Right cardiac atrium (tissue), 5 donors: ENCODE results near the gene PEX1. TPM values are rescaled to one million over a fixed set of nuclear protein-coding genes. Genes with fewer than 3 reads are reported as not detected.
"Not testable (repeated sequence)": the region's sequence is repeated elsewhere in the genome, so short reads cannot be mapped to it uniquely, and the experiment has no call there.

Source experiments
- ATAC-seq, 2 donors: fragments of 200-7000 bp; cut with Tn5 transposase; one replicate each; pipeline versions ENCODE4 v1.8.0 to v1.9.1; 2020; ENCODE audit warnings: moderate library complexity in 2 of 2, mild to moderate bottlenecking in 1 of 2
- DNase-seq, 3 donors: peaks; one replicate each; pipeline ENCODE4 v3.0.0-alpha.2; 2020
- H3K27ac ChIP-seq: one replicate; pipeline ENCODE4 v1.5.1; 2013; ENCODE audit warnings: mild to moderate bottlenecking, low read length, control low read depth, moderate library complexity
- H3K27me3 ChIP-seq: one replicate; pipeline ENCODE4 v1.6.1; 2013; ENCODE audit not compliant: control insufficient read depth, insufficient read depth
- H3K4me1 ChIP-seq: one replicate; pipeline ENCODE4 v1.6.1; 2013; ENCODE audit warnings: low read length; ENCODE audit not compliant: control insufficient read depth, insufficient read depth
- H3K4me3 ChIP-seq: one replicate; pipeline ENCODE4 v1.5.1; 2013; ENCODE audit warnings: low read length, control low read depth
- H3K9me3 ChIP-seq: one replicate; pipeline ENCODE4 v1.6.1; 2013; ENCODE audit warnings: low read length; ENCODE audit not compliant: control insufficient read depth
- WGBS: extraction: QIAGEN DNeasy Blood & Tissue Kit; methylation state at CpG from one replicate; pipeline ENCODE4 v1.1.7; 2013; 5-methylcytosine and 5-hydroxymethylcytosine counted together
- intact Hi-C, 4 donors: fragments of 100-400 bp; cut with DNase I; formaldehyde crosslinking; loops; one replicate each; pipeline versions ENCODE4 v1.11.0 to v1.14.0; 2022 to 2023
- polyA plus RNA-seq: library from polyadenylated mRNA; stranded (reverse); fragments of 200-250 nt; gene quantifications from one replicate; pipeline ENCODE4 v1.2.3, GENCODE V29; 2013
- total RNA-seq, 4 donors: library from RNA; stranded (reverse); fragmentation: NEBNext Ultra II Directional; extraction: Animal tissue kit (Norgen Biotek cat#: 25700); gene quantifications; one replicate each; pipeline ENCODE4 v1.2.1, GENCODE V29; 2021
- donor health status: healthy with polysubstance abuse.
- donor health status: DM: no; HTN: yes; CAD: no.
- donor health status: DM: no; HTN: no; CAD: no.
- donor health status: DM: no; HTN: yes; CAD: no; lungs with severe emphysema.
- donor health status: DM: yes; HTN: yes; CAD: no.

PEX1 gene
- total and polyA plus RNA-seq, 5 donors: 9.3 to 17.6 (median 14.0) TPM

GRCh38 chr7:92460510-92460909, 67.8 kb downstream of the PEX1 start:
- no peak overlapping the region for H3K4me3 ChIP-seq
- intact Hi-C loops: no loop called here
- DNase-seq: no peak
- no peak overlapping the region for H3K27ac ChIP-seq
- no peaks in the 10 kb centered on the region for H3K9me3 ChIP-seq
- H3K4me1 ChIP-seq: no peaks in the 10 kb centered on the region
- no peaks in the 10 kb centered on the region for H3K27me3 ChIP-seq
- 85% methylated on average over 4 of the region's 4 CpGs for WGBS
- no peak for ATAC-seq

GRCh38 chr7:92460109-92460508, 68.2 kb downstream of the PEX1 start:
- no peak overlapping the region for H3K27ac ChIP-seq
- DNase-seq: no peak
- WGBS: 86% methylated on average over 2 of the region's 2 CpGs
- H3K27me3 ChIP-seq: no peaks in the 10 kb centered on the region
- no peak overlapping the region for H3K4me3 ChIP-seq
- H3K4me1 ChIP-seq: no peaks in the 10 kb centered on the region
- intact Hi-C loops: no loop called here
- no peak for ATAC-seq
- H3K9me3 ChIP-seq: no peaks in the 10 kb centered on the region

GRCh38 chr7:92456236-92456635, 72.1 kb downstream of the PEX1 start:
- DNase-seq: no peak
- Histone ChIP-seq H3K4me1 (no peaks in the 10 kb centered on the region), H3K9me3 (no peaks in the 10 kb centered on the region), H3K4me3 (no peak overlapping the region), H3K27me3 (no peaks in the 10 kb centered on the region), H3K27ac (no peak overlapping the region)
- 92% methylated on average over 2 of the region's 2 CpGs for WGBS
- no peak for ATAC-seq
- intact Hi-C loops: no loop called here

- WGBS: 94% methylated on average over 2 of the region's 2 CpGs
- intact Hi-C loops: no loop called here
- ATAC-seq (no peak), DNase-seq (no peak)
- no peak overlapping the region for H3K4me3 ChIP-seq
- H3K27ac ChIP-seq: no peak overlapping the region
- no peaks in the 10 kb centered on the region for H3K27me3 ChIP-seq
- H3K9me3 ChIP-seq: no peaks in the 10 kb centered on the region
- no peaks in the 10 kb centered on the region for H3K4me1 ChIP-seq
Measured at GRCh38 chr7:92451645-92452044, 76.7 kb downstream of the PEX1 start.

GRCh38 chr7:92448205-92448747, 80.0 kb downstream of the PEX1 start:
- DNase-seq: peak in 2 of 3 donors; percentile 37 to 65
- no peaks in the 10 kb centered on the region for H3K9me3 ChIP-seq
- intact Hi-C loops: loop anchor here in 1 of 4 donors (5.0 kb wide), 1 partner anchor 616 kb away; no protein-coding TSS in a partner anchor
- peak overlapping the region; percentile 80 for H3K4me3 ChIP-seq
- WGBS: under 1% methylated on average over 11 of the region's 11 CpGs
- no peaks in the 10 kb centered on the region for H3K27me3 ChIP-seq
- H3K27ac ChIP-seq: peak overlapping the region; percentile 92
- no peaks in the 10 kb centered on the region for H3K4me1 ChIP-seq
- peak; percentile 49 to 55 for ATAC-seq

- H3K9me3 ChIP-seq: no peaks in the 10 kb centered on the region
- H3K27me3 ChIP-seq: no peaks in the 10 kb centered on the region
- no peaks in the 10 kb centered on the region for H3K4me1 ChIP-seq
- under 1% methylated on average over 87 of the region's 87 CpGs for WGBS
- H3K4me3 ChIP-seq: peak within 1 kb of the TSS; percentile 80
- ATAC-seq (peak; percentile 99), DNase-seq (peak; percentile 93 to 97 (median 96))
- peak within 1 kb of the TSS; percentile 92 for H3K27ac ChIP-seq
- intact Hi-C loops: loop anchor here in 1 of 4 donors (5.0 kb wide), 1 partner anchor 615 kb away; no protein-coding TSS in a partner anchor
Measured at GRCh38 chr7:92447345-92448204, 80.7 kb downstream of the PEX1 start, which contains the start of gene GATAD1. TSS of gene GATAD1 (plus strand) at chr7:92447482. CDS start at chr7:92447730, 248 bp downstream.

GRCh38 chr7:92446869-92447344, 81.4 kb downstream of the PEX1 start:
- Histone ChIP-seq H3K9me3 (no peaks in the 10 kb centered on the region), H3K4me3 (no peak overlapping the region), H3K4me1 (no peaks in the 10 kb centered on the region), H3K27me3 (no peaks in the 10 kb centered on the region), H3K27ac (peak overlapping the region; percentile 14)
- ATAC-seq (no peak), DNase-seq (peak in 2 of 3 donors; percentile 18 to 60)
- intact Hi-C loops: loop anchor here in 1 of 4 donors (5.0 kb wide), 1 partner anchor 615 kb away; no protein-coding TSS in a partner anchor
- 53% methylated on average over 21 of the region's 21 CpGs for WGBS

GRCh38 chr7:92442720-92443119, 85.6 kb downstream of the PEX1 start:
- ATAC-seq, intact Hi-C loops, DNase-seq, H3K27me3 ChIP-seq, H3K9me3 ChIP-seq, H3K4me1 ChIP-seq, H3K4me3 ChIP-seq, H3K27ac ChIP-seq: not testable (repeated sequence)
- WGBS: 81% methylated on average over 2 of the region's 2 CpGs

- intact Hi-C loops: no loop called here
- no peak for ATAC-seq
- WGBS: 56% methylated on average over 6 of the region's 6 CpGs
Measured at GRCh38 chr7:92437956-92438491, 90.3 kb downstream of the PEX1 start.

More at GRCh38 chr7:92437956-92438491, 90.3 kb downstream of the PEX1 start:
- no peaks in the 10 kb centered on the region for H3K4me1 ChIP-seq
- no peak for DNase-seq
- no peak overlapping the region for H3K4me3 ChIP-seq
- H3K27ac ChIP-seq: no peak overlapping the region
- H3K27me3 ChIP-seq: no peaks in the 10 kb centered on the region
- H3K9me3 ChIP-seq: no peaks in the 10 kb centered on the region
